HG03520 (cell line): ENCODE data around the gene KRT10.

ENCODE experiments used
- ATAC-seq: cut with Tn5 transposase; IDR thresholded peaks from one replicate; pipeline ENCODE4 v1.9.1; 2021; ENCODE audit warnings: mild to moderate bottlenecking, moderate library complexity; ENCODE audit not compliant: unreplicated experiment

KRT10 gene

DNA sequence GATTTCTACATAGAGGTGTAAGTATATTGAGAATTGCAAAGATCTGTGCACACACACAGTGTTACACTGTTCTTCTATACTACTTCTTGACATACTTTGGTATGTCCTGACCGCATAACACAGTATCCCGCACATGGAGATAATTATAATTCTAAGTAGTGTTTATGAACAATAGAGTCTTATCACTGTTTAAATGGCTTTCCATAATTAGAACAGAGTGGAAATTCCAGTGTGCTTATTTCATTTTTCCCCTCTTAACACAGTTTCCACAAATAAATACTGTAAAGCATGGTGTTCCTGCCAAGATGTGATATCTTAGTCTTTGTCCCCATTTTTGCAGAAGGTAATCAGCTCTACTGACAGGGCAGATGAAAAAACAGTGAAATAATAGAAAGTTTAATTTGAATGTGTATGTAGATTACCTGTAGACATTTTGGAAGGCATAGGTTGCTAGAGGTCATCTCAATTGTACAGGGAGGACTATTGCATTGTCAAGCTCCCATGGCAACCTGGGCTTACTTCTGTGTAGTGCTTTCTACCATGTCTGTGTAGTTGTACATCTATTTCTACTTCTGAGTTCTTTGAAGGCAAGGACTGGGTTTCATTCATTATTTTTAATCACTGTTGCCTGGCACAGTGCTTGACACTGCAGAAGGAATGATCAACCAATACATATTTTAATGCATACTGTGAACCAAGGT, 12.5 kb downstream of the KRT10 start:
- ATAC-seq: no peak

DNA sequence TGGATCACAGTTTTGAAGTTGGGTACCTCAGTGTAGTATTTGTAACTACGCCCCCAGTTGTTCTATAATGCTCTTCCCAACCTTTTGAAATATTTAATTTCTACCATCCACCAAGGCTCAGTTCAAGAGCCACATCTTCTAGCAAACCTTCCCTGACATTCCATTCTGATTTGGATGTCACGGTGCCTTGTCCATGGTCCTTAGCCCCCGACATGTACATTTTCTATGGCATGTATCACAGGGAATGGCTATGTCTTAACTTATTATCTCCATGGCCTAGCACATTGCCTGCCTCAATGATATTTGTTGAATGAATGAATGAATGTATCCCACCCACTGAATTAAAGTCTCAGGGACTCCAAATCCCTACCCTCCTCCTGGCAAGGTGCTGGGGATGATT, 16.3 kb downstream of the KRT10 start:
- ATAC-seq: no peak

GRCh38 chr17:40803617-40804082, 18.8 kb downstream of the KRT10 start:
- no peak for ATAC-seq

DNA sequence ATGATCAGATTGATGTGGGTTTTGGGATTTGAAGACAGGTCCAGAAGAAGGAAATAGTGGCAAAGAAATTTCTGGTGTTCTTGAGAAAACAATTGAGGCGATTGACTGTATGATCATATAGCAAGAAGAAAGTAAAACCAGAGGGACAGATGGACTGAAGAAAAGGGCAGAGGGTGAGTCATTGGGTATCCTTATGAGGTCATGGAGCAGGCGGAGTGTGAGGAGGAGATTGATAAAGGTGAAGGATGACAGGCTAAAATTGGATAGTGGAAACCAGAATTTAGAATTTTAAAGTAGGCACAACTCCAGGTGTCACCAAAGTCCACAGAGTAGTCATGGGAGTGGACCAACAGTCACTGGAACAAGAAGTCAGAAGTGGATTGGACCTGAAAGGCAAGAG, 21.3 kb downstream of the KRT10 start:
- no peak for ATAC-seq

- no peak for ATAC-seq
Observed at GRCh38 chr17:40800381-40800780, 22.0 kb downstream of the KRT10 start.

- ATAC-seq: no peak
Observed at GRCh38 chr17:40799859-40800258, 22.6 kb downstream of the KRT10 start, which contains the start of gene KRT28. Gene KRT28 (minus strand): TSS chr17:40799959. CDS start chr17:40799893, 66 bp downstream.

DNA sequence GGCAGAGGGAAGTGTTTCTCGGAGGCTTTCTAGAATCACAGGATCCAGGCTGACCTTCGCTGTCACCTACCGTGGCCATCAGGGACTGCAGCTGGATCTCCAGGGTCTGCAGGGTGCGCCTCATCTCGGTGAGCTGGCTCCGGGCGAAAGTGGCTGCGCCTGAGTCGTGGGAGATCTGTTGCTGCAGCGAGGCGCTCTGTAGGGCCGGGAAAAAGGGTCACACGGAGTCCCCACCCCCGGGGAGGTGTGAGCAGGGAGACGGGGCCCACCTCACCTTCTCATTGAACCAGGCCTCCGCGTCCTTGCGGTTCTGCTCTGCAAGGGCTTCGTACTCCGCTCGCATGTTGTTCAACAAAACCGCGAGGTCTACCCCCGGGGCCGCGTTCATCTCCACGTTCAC, 25.6 kb downstream of the KRT10 start:
- ATAC-seq: no peak

GRCh38 chr17:40795019-40795667, 27.3 kb downstream of the KRT10 start:
- no peak for ATAC-seq

DNA sequence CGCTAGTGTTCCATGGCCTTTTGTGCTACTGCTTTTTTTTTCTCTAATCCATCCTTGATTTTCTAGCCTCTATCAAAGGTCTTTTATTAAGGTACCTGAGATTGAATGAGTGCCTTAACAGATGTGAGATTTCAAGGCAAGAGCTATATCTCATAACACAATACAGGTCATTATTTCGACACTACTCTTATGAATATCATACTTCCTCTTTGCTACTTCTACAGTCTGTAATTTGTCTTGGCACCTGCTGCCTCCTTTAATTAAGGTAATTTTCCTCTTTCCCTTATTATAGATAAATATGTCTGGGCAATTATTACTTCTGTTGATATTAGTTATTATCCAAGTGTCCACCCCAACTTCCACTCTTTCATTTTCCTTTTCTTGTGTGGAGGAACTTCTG, 27.9 kb downstream of the KRT10 start:
- no peak for ATAC-seq

GRCh38 chr17:40793832-40794231, 28.6 kb downstream of the KRT10 start:
- no peak for ATAC-seq

GRCh38 chr17:40791787-40792436, 30.5 kb downstream of the KRT10 start:
- ATAC-seq: no peak

DNA sequence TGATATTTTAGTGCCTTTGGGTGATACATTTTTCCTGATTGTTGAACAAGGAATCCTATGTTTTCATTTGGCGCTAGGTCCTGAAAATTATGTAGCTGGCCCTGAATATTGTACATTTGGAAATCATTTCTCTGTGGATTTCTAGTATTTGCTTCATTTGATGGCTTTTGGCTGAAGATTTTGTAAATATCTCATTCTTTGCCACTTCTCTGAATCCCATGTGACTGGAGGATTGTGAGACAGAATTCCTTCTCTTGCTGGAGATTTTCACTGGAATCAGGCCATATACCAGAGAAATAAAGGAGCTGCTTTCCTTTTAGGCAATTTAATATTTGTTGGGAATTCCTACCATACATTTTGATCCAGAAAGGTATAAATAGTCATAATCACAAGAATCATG, 31.3 kb downstream of the KRT10 start:
- no peak for ATAC-seq

GRCh38 chr17:40782450-40782849, 40.0 kb downstream of the KRT10 start, which contains the start of gene KRT27:
Gene KRT27 (minus strand): TSS chr17:40782550. CDS start chr17:40782493, 57 bp downstream.
- no peak for ATAC-seq

DNA sequence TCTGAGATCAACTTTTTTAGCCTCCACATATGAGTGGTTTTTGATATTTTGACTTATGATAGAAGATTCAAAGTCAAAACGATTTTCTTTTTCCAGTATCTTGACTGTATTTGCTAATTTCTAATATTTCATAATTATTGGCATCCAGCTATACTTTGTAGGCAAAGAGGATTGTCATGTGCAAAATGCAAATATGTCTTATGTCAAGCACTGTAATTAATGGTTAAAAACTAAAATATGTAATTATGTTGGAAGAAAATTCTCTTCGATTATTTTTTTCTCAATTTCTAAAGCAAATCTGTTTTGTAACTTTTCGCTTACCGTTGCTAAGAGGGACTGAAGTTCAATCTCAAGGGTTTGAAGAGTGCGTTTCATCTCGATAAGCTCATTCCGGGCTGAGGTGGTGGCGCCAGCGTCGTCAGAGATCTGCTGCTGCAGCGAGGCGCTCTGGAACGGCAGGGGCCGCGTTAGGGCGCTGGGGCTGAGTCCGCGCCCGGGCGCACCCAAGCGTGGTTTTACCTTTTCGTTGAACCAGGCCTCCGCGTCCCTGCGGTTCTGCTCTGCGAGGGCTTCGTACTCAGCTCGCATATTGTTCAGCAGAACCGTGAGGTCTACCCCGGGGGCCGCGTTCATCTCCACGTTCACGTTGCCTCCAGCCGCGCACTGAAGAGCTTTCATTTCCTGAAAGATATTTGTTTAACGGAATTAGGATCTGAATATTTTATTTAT, 43.1 kb downstream of the KRT10 start:
- ATAC-seq: no peak

- no peak for ATAC-seq
Observed at GRCh38 chr17:40778461-40778860, 44.0 kb downstream of the KRT10 start.

- ATAC-seq: no peak
Observed at GRCh38 chr17:40777971-40778370, 44.4 kb downstream of the KRT10 start.

- ATAC-seq: no peak
Observed at GRCh38 chr17:40777459-40777858, 45.0 kb downstream of the KRT10 start.

DNA sequence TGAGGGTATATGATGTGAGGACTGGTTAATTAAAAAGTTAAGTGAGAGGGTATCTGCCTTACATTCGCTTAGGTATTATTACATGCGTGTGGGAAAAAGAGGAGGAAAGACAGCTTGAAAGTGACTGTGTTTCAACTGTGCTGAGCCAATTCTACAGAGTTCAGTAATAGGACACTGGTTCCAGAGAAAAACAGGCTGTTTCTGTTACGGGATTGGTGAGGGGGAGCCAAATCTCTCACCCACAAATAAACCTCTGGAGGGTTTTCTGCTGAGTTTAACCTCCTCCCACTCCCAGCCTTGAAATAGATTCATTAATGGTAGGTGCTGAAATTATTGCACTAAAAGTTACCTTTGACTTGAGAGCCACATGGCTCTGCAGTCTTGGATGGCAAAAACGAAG, 46.5 kb downstream of the KRT10 start:
- ATAC-seq: no peak

DNA sequence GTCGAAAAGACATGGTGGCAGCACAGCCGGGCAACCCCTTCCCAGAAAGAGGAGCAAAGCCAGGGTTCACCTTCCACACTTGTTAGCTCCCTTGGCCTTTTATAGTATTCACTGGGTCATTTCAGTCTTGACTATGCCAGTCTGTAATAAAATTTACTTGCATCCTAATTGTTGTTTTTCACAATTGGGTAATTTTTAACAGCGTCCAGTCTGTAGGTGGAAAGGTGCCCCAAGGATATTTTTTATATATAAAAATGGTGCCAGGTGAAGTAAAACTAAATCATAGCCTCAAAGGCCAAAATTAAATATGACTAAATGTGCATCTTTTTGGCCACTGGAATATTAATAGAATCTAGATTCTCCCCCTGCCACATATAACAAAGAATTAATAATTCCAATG, 50.3 kb downstream of the KRT10 start, which contains the start of gene KRT26:
Gene KRT26 (minus strand): TSS at position 101 of the 400 bp plus-strand sequence. CDS start 88 bp downstream, at position 13.
- no peak for ATAC-seq
